ENCODE results near the gene TSEN54.

Gene TSEN54

DNA sequence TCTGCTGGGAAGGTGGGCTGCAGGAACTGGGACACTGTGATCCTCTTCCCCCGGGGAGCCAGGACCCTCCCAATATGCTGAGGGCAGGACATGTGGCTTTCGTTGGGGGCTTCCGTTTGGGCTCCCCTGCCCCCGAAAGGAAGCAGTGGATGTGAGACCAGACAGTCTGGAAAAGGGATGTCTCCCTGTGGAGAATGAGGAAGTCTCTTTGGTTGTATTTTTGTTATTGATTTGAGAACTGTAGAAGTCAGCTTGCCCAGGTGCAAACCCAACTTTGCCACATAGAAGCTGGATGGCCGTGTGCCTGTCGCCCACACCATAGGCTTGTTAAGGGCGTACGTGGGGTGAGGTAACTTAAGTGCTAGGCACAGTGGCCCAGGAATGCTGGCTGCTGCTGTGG lies 27.9 kb downstream of the TSEN54 start:
- DNase-seq (ENCODE audit: low read depth) = no peak

DNA sequence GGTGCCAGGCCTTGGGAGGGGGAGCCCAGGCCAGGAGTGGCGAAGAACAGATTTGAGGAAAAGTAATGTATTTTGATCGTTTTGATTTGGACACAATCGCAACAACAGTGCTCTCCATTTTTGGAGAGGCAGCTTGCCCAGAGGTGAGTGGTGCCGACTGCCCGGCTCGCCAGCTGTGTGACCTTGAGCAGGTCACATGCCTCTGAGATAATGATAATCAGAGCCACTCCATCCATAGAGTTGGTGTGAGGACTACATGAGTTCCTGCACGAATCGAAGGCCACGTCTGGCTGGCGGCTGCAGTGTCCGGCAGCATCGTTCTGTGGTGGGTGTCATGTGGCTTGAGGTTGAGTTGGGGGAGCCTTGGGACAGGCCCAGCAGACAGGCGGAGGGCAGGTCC lies 29.9 kb downstream of the TSEN54 start:
- no peak for DNase-seq (ENCODE audit: low read depth)

DNA sequence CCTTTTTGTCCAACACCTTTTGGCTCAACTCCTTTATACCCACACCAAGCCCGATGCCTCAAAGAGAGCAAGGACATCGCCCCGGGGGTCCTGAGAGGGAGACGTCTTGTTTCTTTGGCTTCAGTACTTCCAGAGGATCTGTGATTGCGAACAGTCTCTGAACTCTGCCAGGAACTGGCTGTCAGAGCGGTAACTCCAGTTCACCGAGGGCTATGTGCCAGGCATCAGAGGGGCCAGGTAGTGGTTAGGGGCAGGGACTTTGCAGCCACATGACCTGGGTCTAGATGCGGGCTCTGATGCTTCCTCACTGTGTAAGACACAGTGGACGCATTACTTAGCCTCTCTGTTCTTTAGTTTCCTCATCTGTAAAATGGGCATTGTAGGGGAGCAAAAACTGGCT lies 30.8 kb downstream of the TSEN54 start:
- no peak for DNase-seq (ENCODE audit: low read depth)

DNA sequence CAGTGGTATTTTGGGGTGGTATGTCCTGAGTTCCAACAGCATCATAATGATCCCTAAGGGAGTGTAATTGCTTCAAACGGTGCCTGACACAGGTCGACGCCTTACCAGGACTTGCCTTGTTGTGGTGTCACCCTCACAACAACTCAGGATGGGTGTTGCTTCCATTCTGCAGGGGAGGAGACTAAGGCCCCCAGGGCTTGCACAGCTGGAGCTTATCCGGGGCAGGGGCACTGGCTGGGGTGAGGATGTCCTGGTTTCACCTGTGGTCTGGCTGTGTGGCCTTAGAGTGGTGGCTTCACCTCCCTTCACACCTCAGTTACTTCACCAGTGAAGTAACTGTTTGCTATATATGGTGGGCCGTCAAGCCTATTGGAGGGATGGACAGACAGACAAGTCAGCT lies 32.5 kb downstream of the TSEN54 start:
- no peak for DNase-seq (ENCODE audit: low read depth)

DNA sequence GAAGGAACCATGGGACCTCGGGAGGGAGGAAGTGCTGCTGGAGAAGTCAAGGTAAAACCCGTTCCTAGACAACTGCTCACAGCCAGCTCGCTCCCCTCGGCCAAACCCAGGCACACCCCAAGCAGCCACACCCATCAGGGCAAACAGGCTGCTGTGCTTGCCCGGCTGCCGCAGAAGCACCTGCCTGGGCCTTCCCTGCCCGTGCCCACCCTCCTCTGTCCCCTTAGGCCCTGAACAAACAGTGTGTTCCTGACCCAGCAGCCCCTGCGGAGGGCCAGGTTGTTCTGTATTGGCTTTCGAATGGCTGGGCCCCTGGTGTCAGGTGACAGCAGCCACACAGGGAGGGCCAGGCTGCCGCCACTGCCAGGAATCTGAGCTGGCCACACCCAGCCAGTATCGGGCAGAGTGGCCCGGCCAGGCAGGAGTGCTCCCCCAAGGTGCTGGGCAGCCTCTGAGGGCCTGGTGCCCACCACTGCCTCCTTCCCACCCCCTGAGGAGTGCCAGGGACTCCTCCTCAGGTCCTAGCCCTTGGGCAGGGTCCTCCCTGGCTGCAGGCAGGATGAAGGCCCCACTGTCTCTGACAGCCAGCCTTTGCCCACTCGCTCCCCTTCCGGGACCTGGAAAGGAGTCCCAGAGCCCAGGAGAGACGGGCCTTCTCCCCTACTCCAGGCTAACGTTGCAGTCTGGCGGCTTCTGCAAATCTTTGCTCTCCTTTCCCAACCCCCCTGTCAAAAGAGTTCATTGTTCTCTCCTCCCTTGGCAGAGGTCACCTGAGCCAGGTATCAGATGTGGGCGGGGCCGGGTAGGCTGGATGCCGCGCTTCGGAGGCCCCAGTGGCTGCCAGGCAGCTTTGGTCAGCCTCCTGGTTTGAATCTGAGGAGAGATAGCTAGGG lies 33.2 kb downstream of the TSEN54 start:
- no peak for DNase-seq (ENCODE audit: low read depth)

DNA sequence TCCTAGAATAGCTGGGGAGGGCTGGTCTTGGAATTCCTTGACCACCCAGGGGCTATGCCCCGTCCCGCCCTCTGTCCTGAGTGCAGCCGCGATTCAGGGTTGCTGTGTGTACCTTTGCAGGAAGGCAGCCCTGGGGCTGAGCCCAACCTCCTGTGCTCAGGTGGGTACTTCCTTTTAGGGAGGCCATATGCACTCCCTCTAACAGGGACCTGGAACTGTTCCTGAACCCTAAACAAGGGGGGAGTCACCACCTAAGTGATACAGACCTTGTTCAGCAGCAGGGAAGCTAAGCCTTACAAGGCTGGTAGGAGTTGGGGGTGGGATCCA lies 33.8 kb downstream of the TSEN54 start:
- no peak for DNase-seq (ENCODE audit: low read depth)

- DNase-seq (ENCODE audit: low read depth) = no peak
These were observed 34.9 kb downstream of the TSEN54 start for GRCh38 chr17:75551266-75551665.

DNA sequence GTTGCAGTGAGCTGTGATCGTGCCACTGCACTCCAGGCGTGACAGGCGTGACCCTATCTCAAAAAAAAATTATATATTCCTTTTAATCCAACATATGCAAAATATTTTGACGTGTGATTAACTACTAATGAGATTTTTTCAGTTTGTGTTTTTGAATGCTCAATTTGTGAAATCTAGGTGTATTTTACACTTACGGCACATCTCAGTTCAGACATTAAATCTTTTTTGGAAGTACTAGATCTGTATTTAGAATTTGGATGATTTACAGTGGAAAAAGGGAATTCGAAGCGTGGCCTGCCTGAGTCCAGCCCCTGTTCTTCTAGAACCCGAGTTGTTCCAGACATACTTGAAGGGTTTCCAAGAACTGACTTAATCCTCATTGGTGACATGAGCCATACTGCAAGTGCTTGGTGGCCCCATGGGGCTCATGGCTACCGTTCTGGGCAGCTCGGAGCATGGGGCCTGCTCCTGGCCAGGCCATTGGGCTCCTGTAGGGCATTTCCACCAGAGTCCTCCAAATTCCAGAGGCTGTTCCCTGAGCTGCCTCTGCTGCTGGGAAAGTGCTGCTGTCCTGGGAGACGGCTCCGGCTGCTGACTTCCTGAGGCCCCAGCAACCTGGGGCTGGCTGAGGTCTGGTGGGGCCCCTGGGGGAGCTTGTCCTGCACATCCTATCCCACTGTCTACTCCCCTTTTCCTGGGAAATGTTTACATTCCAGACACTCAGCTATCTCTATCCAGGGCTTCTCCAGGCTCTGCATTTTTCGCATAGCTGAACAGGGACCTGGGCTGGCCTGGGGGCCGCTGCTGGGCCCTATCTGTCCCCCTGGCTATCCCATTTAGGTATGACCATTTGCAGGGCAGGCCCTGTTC lies 36.3 kb downstream of the TSEN54 start:
- no peak for DNase-seq (ENCODE audit: low read depth)

DNA sequence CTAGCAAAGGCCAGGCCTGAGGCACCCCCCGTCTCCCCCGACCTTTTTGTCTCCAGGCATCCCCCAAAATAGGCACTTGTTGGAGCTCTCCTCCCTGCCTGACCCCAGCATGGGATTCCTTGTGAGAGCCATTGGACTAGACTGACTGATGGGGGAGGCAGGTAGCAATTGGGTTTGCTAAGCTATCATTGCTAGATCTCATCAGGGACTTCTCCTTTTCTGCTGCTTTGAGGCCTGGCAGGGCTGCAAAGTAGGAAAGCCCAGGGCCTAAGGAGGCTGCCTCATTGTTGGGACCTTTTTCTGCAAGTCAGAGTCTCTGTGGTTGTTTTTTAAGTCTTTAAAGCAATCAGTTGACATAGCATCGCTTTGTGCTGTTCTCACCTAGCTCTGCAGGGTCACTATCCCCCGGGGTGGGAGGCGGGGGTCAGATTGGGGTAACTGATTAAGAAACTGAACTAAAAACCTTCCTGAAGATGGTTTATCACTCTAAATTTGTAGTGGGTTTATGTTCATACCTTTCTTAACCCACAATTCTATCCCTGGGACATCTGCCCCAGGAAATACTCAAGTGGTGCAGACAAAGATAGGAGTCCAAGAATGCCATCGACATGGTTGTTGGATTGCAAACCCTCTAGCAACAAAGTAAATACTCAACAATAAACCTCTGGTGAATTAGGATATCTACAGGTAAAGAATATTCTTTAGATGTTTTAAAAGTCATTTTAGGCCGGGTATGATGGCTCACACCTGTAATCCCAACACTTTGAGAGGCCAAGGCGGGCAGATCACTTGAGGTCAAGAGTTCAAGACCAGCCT lies 37.2 kb downstream of the TSEN54 start:
- no peak for DNase-seq (ENCODE audit: low read depth)

GRCh38 chr17:75555679-75556153 lies 39.4 kb downstream of the TSEN54 start:
- no peak for DNase-seq (ENCODE audit: low read depth)

GRCh38 chr17:75557075-75557851 lies 40.9 kb downstream of the TSEN54 start:
- DNase-seq (ENCODE audit: low read depth) = peak; percentile 40

DNA sequence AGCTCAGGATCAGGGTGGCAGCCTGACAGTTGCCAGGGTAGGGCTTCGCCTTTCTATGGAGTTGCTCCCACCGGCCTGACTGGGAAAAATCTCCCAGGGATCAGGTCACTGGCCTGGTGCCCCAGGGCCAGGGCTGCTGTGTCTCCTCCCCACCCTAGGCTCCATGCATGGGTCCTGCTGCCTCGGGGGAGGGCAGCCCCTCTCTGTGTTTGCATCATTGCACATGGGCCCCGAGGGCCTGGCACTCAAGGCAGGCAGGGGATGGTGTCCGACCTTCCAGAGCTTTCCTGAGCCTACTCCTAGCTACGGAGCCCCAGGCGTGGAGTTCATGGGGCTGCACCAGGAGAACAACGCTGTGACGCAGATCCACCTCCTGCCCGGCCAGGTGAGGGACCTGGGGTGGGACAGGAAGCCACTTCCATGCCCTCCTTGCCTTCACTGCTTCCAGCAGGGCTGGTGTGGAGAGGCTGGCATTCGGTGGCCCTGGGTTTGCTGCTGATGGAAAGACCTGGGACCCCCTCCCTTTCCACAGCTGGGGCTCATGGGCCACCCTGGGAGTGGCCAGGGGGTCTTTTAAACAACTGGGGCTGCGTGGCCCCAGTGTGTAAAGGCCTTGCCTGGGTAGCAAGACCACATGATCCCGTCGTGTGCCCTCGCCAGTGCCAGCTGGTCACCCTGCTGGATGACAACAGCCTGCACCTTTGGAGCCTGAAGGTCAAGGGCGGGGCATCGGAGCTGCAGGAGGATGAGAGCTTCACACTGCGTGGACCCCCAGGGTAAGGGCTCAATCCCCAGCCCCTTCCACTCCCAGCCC lies 41.7 kb downstream of the TSEN54 start:
- no peak for DNase-seq (ENCODE audit: low read depth)

GRCh38 chr17:75558666-75559530 lies 42.6 kb downstream of the TSEN54 start:
- DNase-seq (ENCODE audit: low read depth) = no peak

- DNase-seq (ENCODE audit: low read depth) = no peak
These were observed 43.7 kb downstream of the TSEN54 start for GRCh38 chr17:75559958-75560533.

GRCh38 chr17:75561927-75562603 lies 45.7 kb downstream of the TSEN54 start:
- no peak for DNase-seq (ENCODE audit: low read depth)

GRCh38 chr17:75563063-75563758 lies 46.9 kb downstream of the TSEN54 start:
- no peak for DNase-seq (ENCODE audit: low read depth)

DNA sequence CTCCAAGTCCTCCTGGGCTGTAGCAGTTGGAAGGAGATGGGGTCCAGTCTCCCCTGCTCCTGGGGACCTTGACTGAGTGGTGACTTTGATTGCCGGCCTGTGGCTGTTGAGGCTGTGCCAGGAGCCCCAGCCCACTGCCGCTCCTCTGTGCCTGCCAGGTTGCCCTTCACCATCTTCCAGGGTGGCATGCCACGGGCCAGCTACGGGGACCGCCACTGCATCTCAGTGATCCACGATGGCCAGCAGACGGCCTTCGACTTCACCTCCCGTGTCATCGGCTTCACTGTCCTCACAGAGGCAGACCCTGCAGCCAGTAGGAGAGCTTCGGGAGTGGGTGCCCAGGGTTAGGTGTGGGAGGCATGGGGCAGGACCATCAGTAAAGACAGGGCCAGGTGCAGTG lies 47.9 kb downstream of the TSEN54 start:
- no peak for DNase-seq (ENCODE audit: low read depth)

- DNase-seq (ENCODE audit: low read depth) = no peak
These were observed 48.7 kb downstream of the TSEN54 start for GRCh38 chr17:75565066-75565465.

Measured in fibroblast of the conjunctiva (primary cell).